ENCODE data around the gene SNAP25.
A peak's percentile ranks its signal among the peaks of the same experiment; 100 is the strongest.

Gene SNAP25

GRCh38 chr20:10218536-10219451 is at the start of gene SNAP25:
Gene SNAP25 (plus strand): TSS chr20:10218830. CDS start chr20:10275492, 56,662 bp downstream.
- peak; percentile 82 for DNase-seq

- no peak for DNase-seq
These were observed 48.9 kb upstream of the SNAP25 start for GRCh38 chr20:10169752-10170151.

- no peak for DNase-seq
These were observed 48.4 kb upstream of the SNAP25 start for GRCh38 chr20:10170261-10170660.

- DNase-seq = peak; percentile 26
These were observed 46.5 kb upstream of the SNAP25 start for GRCh38 chr20:10171864-10172751.

- DNase-seq = no peak
These were observed 45.5 kb upstream of the SNAP25 start for GRCh38 chr20:10172998-10173655.

- DNase-seq = no peak
These were observed 44.2 kb upstream of the SNAP25 start for GRCh38 chr20:10174400-10174799.

- DNase-seq = no peak
These were observed 41.3 kb upstream of the SNAP25 start for GRCh38 chr20:10177326-10177725.

GRCh38 chr20:10178091-10178490 is 40.5 kb upstream of the SNAP25 start:
- DNase-seq = no peak

- no peak for DNase-seq
These were observed 39.8 kb upstream of the SNAP25 start for GRCh38 chr20:10178727-10179313.

GRCh38 chr20:10179574-10180298 is 38.9 kb upstream of the SNAP25 start:
- no peak for DNase-seq

GRCh38 chr20:10180651-10181235 is 37.9 kb upstream of the SNAP25 start:
- DNase-seq = no peak

GRCh38 chr20:10185741-10186558 is 32.7 kb upstream of the SNAP25 start:
- DNase-seq = peak; percentile 51

- no peak for DNase-seq
These were observed 28.2 kb upstream of the SNAP25 start for GRCh38 chr20:10190456-10190855.

- no peak for DNase-seq
These were observed 26.5 kb upstream of the SNAP25 start for GRCh38 chr20:10192171-10192570.

- no peak for DNase-seq
These were observed 24.5 kb upstream of the SNAP25 start for GRCh38 chr20:10194166-10194565.

- no peak for DNase-seq
These were observed 18.3 kb upstream of the SNAP25 start for GRCh38 chr20:10200330-10200729.

- no peak for DNase-seq
These were observed 17.2 kb upstream of the SNAP25 start for GRCh38 chr20:10201321-10201870.

- DNase-seq = no peak
These were observed 9.5 kb upstream of the SNAP25 start for GRCh38 chr20:10209091-10209490.

GRCh38 chr20:10213526-10213925 is 5.1 kb upstream of the SNAP25 start:
- DNase-seq = no peak

- DNase-seq = peak; percentile 12
These were observed 2.4 kb upstream of the SNAP25 start for GRCh38 chr20:10216146-10216791.

Measured in DMS79 treated with DMSO at 0.1 percent for 48 hours (cell line).